T-helper 2 cell treated with Interferon-gamma antibody and Interleukin-4, amounts not matched to agents 5 μg/mL and 100 μg/mL, for 36 hours (primary cell): Measurements from ENCODE around the gene PIP4K2A.

ENCODE experiments used
- DNase-seq: peaks from one replicate; pipeline ENCODE4 v3.0.0; 2021; ENCODE audit warnings: low spot score
- H3K27ac Mint-ChIP-seq: one replicate; pipeline ENCODE4 v1.8.0; 2021; ENCODE audit warnings: mild to moderate bottlenecking, mixed read lengths
- H3K27me3 Mint-ChIP-seq: one replicate; pipeline ENCODE4 v1.8.0; 2021; ENCODE audit warnings: low read depth, mixed read lengths
- H3K36me3 Mint-ChIP-seq: one replicate; pipeline ENCODE4 v1.8.0; 2021; ENCODE audit warnings: low read depth, mixed read lengths
- H3K4me1 Mint-ChIP-seq: one replicate; pipeline ENCODE4 v1.8.0; 2021; ENCODE audit warnings: low read depth, mixed read lengths
- H3K4me3 Mint-ChIP-seq: one replicate; pipeline ENCODE4 v1.8.0; 2022; ENCODE audit warnings: mild to moderate bottlenecking, moderate library complexity, mixed read lengths
- H3K9me3 Mint-ChIP-seq: one replicate; pipeline ENCODE4 v1.8.0; 2021; ENCODE audit warnings: mixed read lengths

The PIP4K2A gene

GRCh38 chr10:22580711-22581110, 133.7 kb downstream of the PIP4K2A start:
- H3K4me1 Mint-ChIP-seq: peaks cover 17% of the 10 kb centered on the region
- no peak overlapping the region for H3K27ac Mint-ChIP-seq
- H3K36me3 Mint-ChIP-seq: peaks cover 42% of the 10 kb centered on the region
- no peak overlapping the region for H3K4me3 Mint-ChIP-seq
- DNase-seq: no peak
- H3K27me3 Mint-ChIP-seq: no peaks in the 10 kb centered on the region
- no peaks in the 10 kb centered on the region for H3K9me3 Mint-ChIP-seq

GRCh38 chr10:22579826-22580225, 134.6 kb downstream of the PIP4K2A start:
- DNase-seq: no peak
- Mint-ChIP-seq H3K9me3 (no peaks in the 10 kb centered on the region), H3K36me3 (peaks cover 46% of the 10 kb centered on the region), H3K27ac (no peak overlapping the region), H3K4me1 (peaks cover 20% of the 10 kb centered on the region), H3K27me3 (no peaks in the 10 kb centered on the region), H3K4me3 (no peak overlapping the region)

- no peak overlapping the region for H3K27ac Mint-ChIP-seq
- peaks cover 36% of the 10 kb centered on the region for H3K4me1 Mint-ChIP-seq
- no peak for DNase-seq
- no peaks in the 10 kb centered on the region for H3K9me3 Mint-ChIP-seq
- H3K27me3 Mint-ChIP-seq: no peaks in the 10 kb centered on the region
- H3K36me3 Mint-ChIP-seq: peaks cover 50% of the 10 kb centered on the region
- no peak overlapping the region for H3K4me3 Mint-ChIP-seq
These were observed 140.4 kb downstream of the PIP4K2A start for GRCh38 chr10:22573820-22574569.

GRCh38 chr10:22570733-22571430, 143.5 kb downstream of the PIP4K2A start:
- Mint-ChIP-seq H3K4me1 (peaks cover 39% of the 10 kb centered on the region), H3K9me3 (no peaks in the 10 kb centered on the region), H3K36me3 (peaks cover 50% of the 10 kb centered on the region), H3K27ac (peak overlapping the region; percentile 71), H3K4me3 (peak overlapping the region; percentile 21), H3K27me3 (no peaks in the 10 kb centered on the region)
- DNase-seq: peak; percentile 56

GRCh38 chr10:22570234-22570633, 144.1 kb downstream of the PIP4K2A start:
- peaks cover 46% of the 10 kb centered on the region for H3K36me3 Mint-ChIP-seq
- H3K27ac Mint-ChIP-seq: peak overlapping the region; percentile 49
- DNase-seq: no peak
- H3K9me3 Mint-ChIP-seq: no peaks in the 10 kb centered on the region
- H3K4me1 Mint-ChIP-seq: peaks cover 39% of the 10 kb centered on the region
- H3K4me3 Mint-ChIP-seq: no peak overlapping the region
- no peaks in the 10 kb centered on the region for H3K27me3 Mint-ChIP-seq

GRCh38 chr10:22568928-22569327, 145.4 kb downstream of the PIP4K2A start:
- H3K36me3 Mint-ChIP-seq: peaks cover 51% of the 10 kb centered on the region
- H3K4me3 Mint-ChIP-seq: no peak overlapping the region
- no peak overlapping the region for H3K27ac Mint-ChIP-seq
- DNase-seq: no peak
- H3K27me3 Mint-ChIP-seq: no peaks in the 10 kb centered on the region
- H3K4me1 Mint-ChIP-seq: peaks cover 44% of the 10 kb centered on the region
- no peaks in the 10 kb centered on the region for H3K9me3 Mint-ChIP-seq

GRCh38 chr10:22564060-22564459, 150.3 kb downstream of the PIP4K2A start:
- H3K4me3 Mint-ChIP-seq: no peak overlapping the region
- DNase-seq: no peak
- H3K27ac Mint-ChIP-seq: peak overlapping the region; percentile 43
- peaks cover 53% of the 10 kb centered on the region for H3K36me3 Mint-ChIP-seq
- peaks cover 24% of the 10 kb centered on the region for H3K4me1 Mint-ChIP-seq
- H3K9me3 Mint-ChIP-seq: no peaks in the 10 kb centered on the region
- H3K27me3 Mint-ChIP-seq: no peaks in the 10 kb centered on the region

GRCh38 chr10:22561909-22562308, 152.5 kb downstream of the PIP4K2A start:
- H3K27me3 Mint-ChIP-seq: no peaks in the 10 kb centered on the region
- DNase-seq: no peak
- H3K4me3 Mint-ChIP-seq: no peak overlapping the region
- no peaks in the 10 kb centered on the region for H3K9me3 Mint-ChIP-seq
- peaks cover 45% of the 10 kb centered on the region for H3K36me3 Mint-ChIP-seq
- peaks cover 24% of the 10 kb centered on the region for H3K4me1 Mint-ChIP-seq
- H3K27ac Mint-ChIP-seq: no peak overlapping the region

- no peak overlapping the region for H3K4me3 Mint-ChIP-seq
- no peak for DNase-seq
- H3K36me3 Mint-ChIP-seq: peaks cover 36% of the 10 kb centered on the region
- H3K9me3 Mint-ChIP-seq: no peaks in the 10 kb centered on the region
- no peaks in the 10 kb centered on the region for H3K27me3 Mint-ChIP-seq
- no peak overlapping the region for H3K27ac Mint-ChIP-seq
- peaks cover 17% of the 10 kb centered on the region for H3K4me1 Mint-ChIP-seq
These were observed 153.5 kb downstream of the PIP4K2A start for GRCh38 chr10:22560913-22561239.

GRCh38 chr10:22560096-22560912, 154.1 kb downstream of the PIP4K2A start:
- peaks cover 16% of the 10 kb centered on the region for H3K4me1 Mint-ChIP-seq
- H3K27ac Mint-ChIP-seq: no peak overlapping the region

GRCh38 chr10:22557321-22557720, 157.1 kb downstream of the PIP4K2A start:
- Mint-ChIP-seq H3K9me3 (no peaks in the 10 kb centered on the region), H3K27ac (no peak overlapping the region), H3K27me3 (no peaks in the 10 kb centered on the region), H3K4me1 (peaks cover 4% of the 10 kb centered on the region), H3K4me3 (no peak overlapping the region), H3K36me3 (peaks cover 13% of the 10 kb centered on the region)
- no peak for DNase-seq

More at GRCh38 chr10:22560096-22560912, 154.1 kb downstream of the PIP4K2A start:
- no peak for DNase-seq
- Mint-ChIP-seq H3K9me3 (no peaks in the 10 kb centered on the region), H3K36me3 (peaks cover 36% of the 10 kb centered on the region), H3K27me3 (no peaks in the 10 kb centered on the region), H3K4me3 (no peak overlapping the region)

GRCh38 chr10:22556774-22557173, 157.6 kb downstream of the PIP4K2A start:
- Mint-ChIP-seq H3K27ac (no peak overlapping the region), H3K36me3 (peaks cover 12% of the 10 kb centered on the region), H3K9me3 (no peaks in the 10 kb centered on the region), H3K4me1 (peaks cover 7% of the 10 kb centered on the region), H3K4me3 (no peak overlapping the region), H3K27me3 (no peaks in the 10 kb centered on the region)
- DNase-seq: no peak

GRCh38 chr10:22554461-22555182, 159.8 kb downstream of the PIP4K2A start:
- H3K4me3 Mint-ChIP-seq: no peak overlapping the region
- DNase-seq: no peak
- H3K36me3 Mint-ChIP-seq: peaks cover 20% of the 10 kb centered on the region
- no peaks in the 10 kb centered on the region for H3K27me3 Mint-ChIP-seq
- no peaks in the 10 kb centered on the region for H3K9me3 Mint-ChIP-seq
- H3K4me1 Mint-ChIP-seq: peaks cover 14% of the 10 kb centered on the region
- no peak overlapping the region for H3K27ac Mint-ChIP-seq
